DND-41 (cell line): Measurements from ENCODE around the gene ANKK1.

Source experiments
- ATAC-seq: fragments of 200-7000 bp; cut with Tn5 transposase; 3 replicates; pipeline ENCODE4 v1.9.1; 2021; ENCODE audit warnings: low read depth; ENCODE audit not compliant: insufficient read depth
- DNase-seq: peaks from one replicate; pipeline ENCODE4 v3.0.0-alpha.2; 2020
- H2AFZ ChIP-seq: 2 replicates; pipeline ENCODE4 v1.6.0; 2012; ENCODE audit warnings: low read depth, low read length
- H3K27ac ChIP-seq: 2 replicates; pipeline ENCODE4 v1.5.1; 2012; ENCODE audit warnings: low read length, inconsistent platforms
- H3K27me3 ChIP-seq: fragments of 200-600 bp; sonication (generic); 2 replicates; pipeline ENCODE4 v1.6.0; 2012; ENCODE audit warnings: low read length, mild to moderate bottlenecking, inconsistent platforms; ENCODE audit not compliant: insufficient read depth, poor library complexity
- H3K36me3 ChIP-seq: 2 replicates; pipeline ENCODE4 v1.5.1; 2012; ENCODE audit warnings: low read length, inconsistent platforms; ENCODE audit not compliant: insufficient read depth
- H3K4me1 ChIP-seq: 2 replicates; pipeline ENCODE4 v1.5.1; 2012; ENCODE audit warnings: mild to moderate bottlenecking, low read length; ENCODE audit not compliant: insufficient read depth
- H3K4me2 ChIP-seq: 2 replicates; pipeline ENCODE4 v1.6.0; 2012; ENCODE audit warnings: mild to moderate bottlenecking, moderate library complexity, low read length, inconsistent platforms; ENCODE audit not compliant: insufficient read depth
- H3K4me3 ChIP-seq, 2 experiments: fragments of 200-600 bp in 1 of 2; shearing (Covaris generic) in 1 of 2; 2 replicates each; pipeline ENCODE4 v1.5.1; 2012 to 2016; ENCODE audit warnings: inconsistent platforms in 2 of 2, low read length in 2 of 2, mild to moderate bottlenecking in 2 of 2, low read depth in 1 of 2, moderate library complexity in 1 of 2
- H3K79me2 ChIP-seq: 2 replicates; pipeline ENCODE4 v1.6.0; 2012; ENCODE audit warnings: low read length, inconsistent platforms; ENCODE audit not compliant: insufficient read depth
- H3K9ac ChIP-seq: 2 replicates; pipeline ENCODE4 v1.6.0; 2012; ENCODE audit warnings: low read depth, mild to moderate bottlenecking, inconsistent platforms, low read length, moderate library complexity
- H3K9me3 ChIP-seq: 2 replicates; pipeline ENCODE4 v1.5.1; 2012; ENCODE audit warnings: low read length, moderate library complexity, mild to moderate bottlenecking, inconsistent platforms; ENCODE audit not compliant: insufficient read depth, severe bottlenecking
- H4K20me1 ChIP-seq: 2 replicates; pipeline ENCODE4 v1.6.0; 2012; ENCODE audit warnings: low read length; ENCODE audit not compliant: insufficient read depth
- CTCF ChIP-seq: IDR thresholded peaks from 2 replicates; pipeline ENCODE4 v1.5.1; 2012; ENCODE audit warnings: borderline replicate concordance, low read length, moderate library complexity, mild to moderate bottlenecking; ENCODE audit not compliant: poor library complexity, severe bottlenecking; ENCODE audit errors: extremely low read depth
- EZH2 ChIP-seq: IDR thresholded peaks from 3 replicates; pipeline ENCODE4 v1.6.1; 2012; ENCODE audit warnings: borderline replicate concordance, low read depth, mild to moderate bottlenecking, moderate library complexity, low read length, inconsistent platforms; ENCODE audit not compliant: severe bottlenecking

ANKK1 gene

GRCh38 chr11:113411536-113411935 is 24.0 kb downstream of the ANKK1 start:
- Histone ChIP-seq H3K9me3 (no peaks in the 10 kb centered on the region), H2AFZ (no peak overlapping the region), H3K9ac (no peak overlapping the region), H4K20me1 (no peaks in the 10 kb centered on the region), H3K27ac (no peak overlapping the region), H3K4me1 (no peaks in the 10 kb centered on the region), H3K4me2 (no peak overlapping the region), H3K36me3 (no peaks in the 10 kb centered on the region), H3K4me3 (no peak overlapping the region), H3K27me3 (no peaks in the 10 kb centered on the region), H3K79me2 (no peaks in the 10 kb centered on the region)
- TF ChIP-seq CTCF = no peak
- no peak for TF ChIP-seq EZH2
- no peak for ATAC-seq
- no peak for DNase-seq

GRCh38 chr11:113412675-113413074 is 25.1 kb downstream of the ANKK1 start:
- no peak for TF ChIP-seq EZH2
- no peak for TF ChIP-seq CTCF

GRCh38 chr11:113415343-113415742 is 27.8 kb downstream of the ANKK1 start:
- no peaks in the 10 kb centered on the region for H3K79me2 ChIP-seq
- H4K20me1 ChIP-seq = no peaks in the 10 kb centered on the region
- H3K27ac ChIP-seq = no peak overlapping the region
- no peak overlapping the region for H3K9ac ChIP-seq
- H3K36me3 ChIP-seq = no peaks in the 10 kb centered on the region
- H3K9me3 ChIP-seq = no peaks in the 10 kb centered on the region
- H2AFZ ChIP-seq = no peak overlapping the region
- no peaks in the 10 kb centered on the region for H3K27me3 ChIP-seq
- no peaks in the 10 kb centered on the region for H3K4me1 ChIP-seq
- DNase-seq (no peak), ATAC-seq (no peak)
- TF ChIP-seq EZH2 (no peak), CTCF (no peak)
- H3K4me2 ChIP-seq = no peak overlapping the region
- H3K4me3 ChIP-seq = no peak overlapping the region

More at GRCh38 chr11:113412675-113413074, 25.1 kb downstream of the ANKK1 start:
- Histone ChIP-seq H3K4me2 (no peak overlapping the region), H3K9me3 (no peaks in the 10 kb centered on the region), H3K79me2 (no peaks in the 10 kb centered on the region), H3K27me3 (no peaks in the 10 kb centered on the region), H3K4me1 (no peaks in the 10 kb centered on the region), H2AFZ (no peak overlapping the region), H4K20me1 (no peaks in the 10 kb centered on the region), H3K36me3 (no peaks in the 10 kb centered on the region), H3K4me3 (no peak overlapping the region), H3K27ac (no peak overlapping the region), H3K9ac (no peak overlapping the region)
- DNase-seq (no peak), ATAC-seq (no peak)

- TF ChIP-seq EZH2 = no peak
- TF ChIP-seq CTCF = no peak
- H2AFZ ChIP-seq = no peak overlapping the region
- H3K4me1 ChIP-seq = no peaks in the 10 kb centered on the region
- H4K20me1 ChIP-seq = no peaks in the 10 kb centered on the region
- no peaks in the 10 kb centered on the region for H3K9me3 ChIP-seq
- DNase-seq (no peak), ATAC-seq (no peak)
- H3K36me3 ChIP-seq = no peaks in the 10 kb centered on the region
- no peak overlapping the region for H3K4me3 ChIP-seq
- H3K4me2 ChIP-seq = no peak overlapping the region
- no peak overlapping the region for H3K27ac ChIP-seq
- no peaks in the 10 kb centered on the region for H3K27me3 ChIP-seq
- no peak overlapping the region for H3K9ac ChIP-seq
- H3K79me2 ChIP-seq = no peaks in the 10 kb centered on the region
Measured at GRCh38 chr11:113417428-113417827, 29.8 kb downstream of the ANKK1 start.
